Liver (tissue), 9 donors: ENCODE results near the gene ZNF512. TPM values are rescaled to one million over a fixed set of nuclear protein-coding genes. Genes with fewer than 3 reads are reported as not detected.

Source experiments
- DNase-seq: peaks from one replicate; pipeline ENCODE4 v3.0.0-alpha.2; 2017; ENCODE audit warnings: low spot score
- H3K27ac ChIP-seq, 2 donors: one replicate each; pipeline ENCODE4 v1.7.0; 2013; ENCODE audit warnings: inconsistent platforms in 2 of 2, low read length in 2 of 2, control low read depth in 1 of 2, low read depth in 1 of 2, mild to moderate bottlenecking in 1 of 2
- H3K27me3 ChIP-seq, 4 donors: one replicate each; pipeline versions ENCODE4 v1.6.1 to v1.7.0; 2013; ENCODE audit warnings: low read length in 3 of 4, inconsistent platforms in 1 of 4, mild to moderate bottlenecking in 1 of 4, moderate library complexity in 1 of 4; ENCODE audit not compliant: control insufficient read depth in 4 of 4, insufficient read depth in 4 of 4
- H3K36me3 ChIP-seq, 4 donors: one replicate each; pipeline versions ENCODE4 v1.6.1 to v1.7.0; 2013; ENCODE audit warnings: low read length in 3 of 4, mild to moderate bottlenecking in 3 of 4, low read depth in 1 of 4, moderate library complexity in 1 of 4; ENCODE audit not compliant: control insufficient read depth in 4 of 4, insufficient read depth in 3 of 4
- H3K4me1 ChIP-seq, 4 donors: one replicate each; pipeline versions ENCODE4 v1.6.1 to v1.7.0; 2013; ENCODE audit warnings: low read length in 3 of 4, mild to moderate bottlenecking in 3 of 4, moderate library complexity in 1 of 4; ENCODE audit not compliant: control insufficient read depth in 4 of 4, insufficient read depth in 4 of 4
- H3K4me3 ChIP-seq, 3 donors: one replicate each; pipeline versions ENCODE4 v1.6.1 to v1.7.0; 2013; ENCODE audit warnings: low read length in 3 of 3, control low read depth in 1 of 3, low read depth in 1 of 3, mild to moderate bottlenecking in 1 of 3
- H3K9ac ChIP-seq, 2 donors: one replicate each; pipeline ENCODE4 v1.7.0; 2013; ENCODE audit warnings: low read length in 2 of 2, mild to moderate bottlenecking in 2 of 2, moderate library complexity in 2 of 2, control low read depth in 1 of 2, low read depth in 1 of 2
- H3K9me3 ChIP-seq, 4 donors: one replicate each; pipeline versions ENCODE4 v1.6.1 to v1.7.0; 2013; ENCODE audit warnings: low read length in 3 of 4; ENCODE audit not compliant: control insufficient read depth in 4 of 4
- CTCF ChIP-seq: fragments of 150-350 bp; IDR thresholded peaks from 2 replicates; pipeline ENCODE4 v1.5.1; 2017; ENCODE audit warnings: improper control_type of control experiment, low read depth, low read length; ENCODE audit not compliant: missing input control
- EGR1 ChIP-seq, 2 donors: IDR thresholded peaks; 2 replicates each; pipeline ENCODE4 v1.6.1; 2016 to 2018; ENCODE audit warnings: antibody characterized with exemption in 2 of 2, low read depth in 2 of 2
- FOXA1 ChIP-seq: IDR thresholded peaks from 2 replicates; pipeline ENCODE4 v1.6.1; 2016; ENCODE audit warnings: antibody characterized with exemption
- FOXA2 ChIP-seq: IDR thresholded peaks from 2 replicates; pipeline ENCODE4 v1.6.1; 2016; ENCODE audit warnings: antibody characterized with exemption
- GABPA ChIP-seq, 2 donors: IDR thresholded peaks in 1 of 2; conservative IDR thresholded peaks in 1 of 2; 2 replicates each; pipeline ENCODE4 v1.6.1; 2016; ENCODE audit warnings: antibody characterized with exemption in 2 of 2, mild to moderate bottlenecking in 1 of 2, moderate library complexity in 1 of 2
- RAD21 ChIP-seq, 2 donors: IDR thresholded peaks; 2 replicates each; pipeline ENCODE4 v1.6.1; 2016; ENCODE audit warnings: antibody characterized with exemption in 2 of 2, mild to moderate bottlenecking in 2 of 2
- RXRA ChIP-seq, 2 donors: IDR thresholded peaks; 2 replicates each; pipeline ENCODE4 v1.6.1; 2017 to 2018; ENCODE audit warnings: antibody characterized with exemption in 2 of 2, mild to moderate bottlenecking in 1 of 2
- SP1 ChIP-seq: IDR thresholded peaks from 2 replicates; pipeline ENCODE4 v1.6.1; 2018; ENCODE audit warnings: antibody characterized with exemption, mild to moderate bottlenecking
- TAF1 ChIP-seq: conservative IDR thresholded peaks from 2 replicates; pipeline ENCODE4 v1.6.1; 2016; ENCODE audit warnings: antibody characterized with exemption, mild to moderate bottlenecking
- YY1 ChIP-seq: IDR thresholded peaks from 2 replicates; pipeline ENCODE4 v1.6.1; 2016; ENCODE audit warnings: antibody characterized with exemption, mild to moderate bottlenecking
- ZBTB33 ChIP-seq: IDR thresholded peaks from 2 replicates; pipeline ENCODE4 v1.6.1; 2016; ENCODE audit warnings: antibody characterized with exemption
- WGBS: extraction: QIAGEN DNeasy Blood & Tissue Kit; methylation state at CpG from one replicate; pipeline ENCODE4 v1.1.7; 2013; 5-methylcytosine and 5-hydroxymethylcytosine counted together
- polyA plus RNA-seq, 2 donors: library from polyadenylated mRNA; stranded (reverse) in 1 of 2; unstranded in 1 of 2; fragments of 200-250 nt in 1 of 2; fragments of >200 nt in 1 of 2; fragmentation: Nextera tagmentation in 1 of 2; extraction: Ambion mirVana in 1 of 2; gene quantifications; one replicate each; pipeline versions ENCODE4 v1.2.1 to v1.2.3, GENCODE V29; 2013 to 2015
- total RNA-seq, 2 donors: library from RNA; depleted of rRNA; stranded (reverse); fragments of >200 nt; gene quantifications; one replicate each; pipeline ENCODE4 v1.2.3, GENCODE V29; 2014
- TF ChIP-seq, protein P1 (sequence below): IDR thresholded peaks from 2 replicates; pipeline ENCODE4 v1.6.1; 2016; ENCODE audit warnings: antibody characterized with exemption, mild to moderate bottlenecking
- TF ChIP-seq, protein P2 (sequence below): IDR thresholded peaks from 2 replicates; pipeline ENCODE4 v1.6.1; 2016; ENCODE audit warnings: antibody characterized with exemption
- TF ChIP-seq, protein P3 (sequence below): IDR thresholded peaks from 2 replicates; pipeline ENCODE4 v1.6.1; 2016; ENCODE audit warnings: antibody characterized with exemption
- donor health status: healthy.
- donor health status: healthy.
- donor health status: healthy.
- donor health status: healthy.
- donor health status: healthy.

The ZNF512 gene
- total and polyA plus RNA-seq, 4 donors, result 3.3 to 13.0 (median 7.1) TPM

GRCh38 chr2:27638709-27639108 is 55.9 kb downstream of the ZNF512 start:
- 73% methylated on average over 3 of the region's 3 CpGs for WGBS
- Histone ChIP-seq H3K36me3 (peaks cover 12 to 73% (median 61%) of the 10 kb centered on the region in 4 donors), H3K27me3 (no peaks in the 10 kb centered on the region), H3K9me3 (no peaks in the 10 kb centered on the region), H3K9ac (no peak overlapping the region), H3K27ac (no peak overlapping the region), H3K4me3 (no peak overlapping the region), H3K4me1 (no peaks in the 10 kb centered on the region)
- DNase-seq, result no peak
- TF ChIP-seq FOXA2 (no peak), GABPA (IDR thresholded peaks at IDR 0.05 in 1 of 2, conservative IDR thresholded peaks at IDR 0.05 in 1 of 2) (no peak), CTCF (no peak), RXRA (IDR thresholded peaks at IDR 0.05) (no peak), SP1 (no peak), EGR1 (IDR thresholded peaks at IDR 0.05; ENCODE audit: low read depth in 2 of 2) (no peak), ZBTB33 (no peak), FOXA1 (no peak), RAD21 (IDR thresholded peaks at IDR 0.05) (no peak), YY1 (no peak)
- TF ChIP-seq, protein P1, sequence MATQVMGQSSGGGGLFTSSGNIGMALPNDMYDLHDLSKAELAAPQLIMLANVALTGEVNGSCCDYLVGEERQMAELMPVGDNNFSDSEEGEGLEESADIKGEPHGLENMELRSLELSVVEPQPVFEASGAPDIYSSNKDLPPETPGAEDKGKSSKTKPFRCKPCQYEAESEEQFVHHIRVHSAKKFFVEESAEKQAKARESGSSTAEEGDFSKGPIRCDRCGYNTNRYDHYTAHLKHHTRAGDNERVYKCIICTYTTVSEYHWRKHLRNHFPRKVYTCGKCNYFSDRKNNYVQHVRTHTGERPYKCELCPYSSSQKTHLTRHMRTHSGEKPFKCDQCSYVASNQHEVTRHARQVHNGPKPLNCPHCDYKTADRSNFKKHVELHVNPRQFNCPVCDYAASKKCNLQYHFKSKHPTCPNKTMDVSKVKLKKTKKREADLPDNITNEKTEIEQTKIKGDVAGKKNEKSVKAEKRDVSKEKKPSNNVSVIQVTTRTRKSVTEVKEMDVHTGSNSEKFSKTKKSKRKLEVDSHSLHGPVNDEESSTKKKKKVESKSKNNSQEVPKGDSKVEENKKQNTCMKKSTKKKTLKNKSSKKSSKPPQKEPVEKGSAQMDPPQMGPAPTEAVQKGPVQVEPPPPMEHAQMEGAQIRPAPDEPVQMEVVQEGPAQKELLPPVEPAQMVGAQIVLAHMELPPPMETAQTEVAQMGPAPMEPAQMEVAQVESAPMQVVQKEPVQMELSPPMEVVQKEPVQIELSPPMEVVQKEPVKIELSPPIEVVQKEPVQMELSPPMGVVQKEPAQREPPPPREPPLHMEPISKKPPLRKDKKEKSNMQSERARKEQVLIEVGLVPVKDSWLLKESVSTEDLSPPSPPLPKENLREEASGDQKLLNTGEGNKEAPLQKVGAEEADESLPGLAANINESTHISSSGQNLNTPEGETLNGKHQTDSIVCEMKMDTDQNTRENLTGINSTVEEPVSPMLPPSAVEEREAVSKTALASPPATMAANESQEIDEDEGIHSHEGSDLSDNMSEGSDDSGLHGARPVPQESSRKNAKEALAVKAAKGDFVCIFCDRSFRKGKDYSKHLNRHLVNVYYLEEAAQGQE, result no peak
- TF ChIP-seq, protein P2, sequence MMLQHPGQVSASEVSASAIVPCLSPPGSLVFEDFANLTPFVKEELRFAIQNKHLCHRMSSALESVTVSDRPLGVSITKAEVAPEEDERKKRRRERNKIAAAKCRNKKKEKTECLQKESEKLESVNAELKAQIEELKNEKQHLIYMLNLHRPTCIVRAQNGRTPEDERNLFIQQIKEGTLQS, result no peak
- TF ChIP-seq, protein P3, sequence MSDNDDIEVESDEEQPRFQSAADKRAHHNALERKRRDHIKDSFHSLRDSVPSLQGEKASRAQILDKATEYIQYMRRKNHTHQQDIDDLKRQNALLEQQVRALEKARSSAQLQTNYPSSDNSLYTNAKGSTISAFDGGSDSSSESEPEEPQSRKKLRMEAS, result no peak

- Histone ChIP-seq H3K4me1 (no peaks in the 10 kb centered on the region), H3K36me3 (peaks cover 7 to 58% (median 49%) of the 10 kb centered on the region in 4 donors), H3K9ac (no peak overlapping the region), H3K27ac (no peak overlapping the region), H3K27me3 (no peaks in the 10 kb centered on the region), H3K4me3 (no peak overlapping the region), H3K9me3 (no peaks in the 10 kb centered on the region)
- 93% methylated on average over 2 of the region's 2 CpGs for WGBS
- DNase-seq, result no peak
- no peak for TF ChIP-seq SP1
- TF ChIP-seq CTCF, result no peak
- no peak for TF ChIP-seq RAD21 (IDR thresholded peaks at IDR 0.05)
- TF ChIP-seq TAF1, result no peak
- TF ChIP-seq ZBTB33, result no peak
- no peak for TF ChIP-seq GABPA (IDR thresholded peaks at IDR 0.05 in 1 of 2, conservative IDR thresholded peaks at IDR 0.05 in 1 of 2)
- no peak for TF ChIP-seq FOXA2
Observed at GRCh38 chr2:27640722-27641245, 57.9 kb downstream of the ZNF512 start.
